Nephron progenitor cell (in vitro differentiated cells): Measurements from ENCODE around the gene SMPD1.

Experiments
- DNase-seq: peaks from one replicate; pipeline ENCODE4 v3.0.0; 2021
- H3K27ac Mint-ChIP-seq: 2 replicates; pipeline ENCODE4 v1.8.0; 2021; ENCODE audit warnings: mild to moderate bottlenecking, moderate library complexity, mixed read lengths
- H3K27me3 Mint-ChIP-seq: 2 replicates; pipeline ENCODE4 v1.8.0; 2021; ENCODE audit warnings: mild to moderate bottlenecking, low read depth, mixed read lengths; ENCODE audit not compliant: poor library complexity
- H3K36me3 Mint-ChIP-seq: 2 replicates; pipeline ENCODE4 v1.8.0; 2021; ENCODE audit warnings: low read depth, mixed read lengths
- H3K4me1 Mint-ChIP-seq: 2 replicates; pipeline ENCODE4 v1.8.0; 2021; ENCODE audit warnings: mixed read lengths
- H3K4me3 Mint-ChIP-seq: 2 replicates; pipeline ENCODE4 v1.8.0; 2021; ENCODE audit warnings: mild to moderate bottlenecking, moderate library complexity, mixed read lengths
- H3K9me3 Mint-ChIP-seq: 2 replicates; pipeline ENCODE4 v1.8.0; 2021; ENCODE audit warnings: mild to moderate bottlenecking, moderate library complexity, mixed read lengths
- TF ChIP-seq, protein P1 (sequence below): fragments of 200-600 bp; sonication (generic); IDR thresholded peaks from 2 replicates; pipeline ENCODE4 v1.5.0; 2021; ENCODE audit warnings: antibody characterized with exemption

Gene SMPD1

DNA sequence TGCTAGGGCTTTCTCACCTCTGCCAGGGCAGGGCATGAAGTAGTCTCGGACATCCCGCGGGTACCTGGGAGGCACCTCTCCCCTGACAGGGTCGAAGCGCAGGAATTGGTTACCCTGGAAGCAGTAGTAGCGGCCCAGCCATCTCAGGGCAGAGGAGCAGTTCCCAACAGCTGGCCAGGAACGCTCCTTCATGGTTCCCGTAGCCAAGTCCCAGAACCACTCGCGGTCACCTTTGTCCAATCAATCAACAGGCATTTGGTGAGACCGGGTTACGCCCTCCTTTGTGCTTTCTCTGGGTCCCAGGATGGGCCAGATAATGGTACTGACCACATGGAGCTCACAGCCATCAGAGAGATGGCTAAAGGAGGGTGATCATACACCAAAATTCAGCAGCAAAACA is 47.1 kb downstream of the SMPD1 start:
- Mint-ChIP-seq H3K4me1 (no peaks in the 10 kb centered on the region), H3K9me3 (no peaks in the 10 kb centered on the region), H3K36me3 (no peaks in the 10 kb centered on the region), H3K27ac (no peak overlapping the region), H3K27me3 (peaks cover 3% of the 10 kb centered on the region), H3K4me3 (no peak overlapping the region)
- TF ChIP-seq, protein P1, sequence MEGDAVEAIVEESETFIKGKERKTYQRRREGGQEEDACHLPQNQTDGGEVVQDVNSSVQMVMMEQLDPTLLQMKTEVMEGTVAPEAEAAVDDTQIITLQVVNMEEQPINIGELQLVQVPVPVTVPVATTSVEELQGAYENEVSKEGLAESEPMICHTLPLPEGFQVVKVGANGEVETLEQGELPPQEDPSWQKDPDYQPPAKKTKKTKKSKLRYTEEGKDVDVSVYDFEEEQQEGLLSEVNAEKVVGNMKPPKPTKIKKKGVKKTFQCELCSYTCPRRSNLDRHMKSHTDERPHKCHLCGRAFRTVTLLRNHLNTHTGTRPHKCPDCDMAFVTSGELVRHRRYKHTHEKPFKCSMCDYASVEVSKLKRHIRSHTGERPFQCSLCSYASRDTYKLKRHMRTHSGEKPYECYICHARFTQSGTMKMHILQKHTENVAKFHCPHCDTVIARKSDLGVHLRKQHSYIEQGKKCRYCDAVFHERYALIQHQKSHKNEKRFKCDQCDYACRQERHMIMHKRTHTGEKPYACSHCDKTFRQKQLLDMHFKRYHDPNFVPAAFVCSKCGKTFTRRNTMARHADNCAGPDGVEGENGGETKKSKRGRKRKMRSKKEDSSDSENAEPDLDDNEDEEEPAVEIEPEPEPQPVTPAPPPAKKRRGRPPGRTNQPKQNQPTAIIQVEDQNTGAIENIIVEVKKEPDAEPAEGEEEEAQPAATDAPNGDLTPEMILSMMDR: no peak
- no peak for DNase-seq

DNA sequence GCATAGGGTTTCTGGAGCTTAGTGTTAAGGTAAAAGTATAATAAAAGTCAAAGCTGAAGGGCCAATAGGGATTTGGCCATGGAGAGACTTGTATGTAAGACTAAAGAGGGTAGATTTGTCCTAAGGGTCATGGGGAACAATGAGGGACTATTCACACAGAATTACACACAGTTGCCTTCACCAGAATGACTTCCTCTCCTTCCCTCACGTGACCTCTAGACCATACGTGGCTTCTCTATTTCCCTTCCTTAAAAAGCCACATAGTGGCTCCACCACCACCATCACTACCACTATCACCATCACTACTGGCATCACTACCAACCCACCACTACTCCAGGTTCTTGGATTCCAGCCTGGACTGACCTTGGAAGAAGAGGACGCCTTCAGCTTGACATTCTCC is 47.7 kb downstream of the SMPD1 start:
- Mint-ChIP-seq H3K27ac (no peak overlapping the region), H3K27me3 (no peaks in the 10 kb centered on the region), H3K4me3 (no peak overlapping the region), H3K36me3 (no peaks in the 10 kb centered on the region), H3K9me3 (no peaks in the 10 kb centered on the region), H3K4me1 (no peaks in the 10 kb centered on the region)
- TF ChIP-seq, protein P1: no peak
- no peak for DNase-seq

DNA sequence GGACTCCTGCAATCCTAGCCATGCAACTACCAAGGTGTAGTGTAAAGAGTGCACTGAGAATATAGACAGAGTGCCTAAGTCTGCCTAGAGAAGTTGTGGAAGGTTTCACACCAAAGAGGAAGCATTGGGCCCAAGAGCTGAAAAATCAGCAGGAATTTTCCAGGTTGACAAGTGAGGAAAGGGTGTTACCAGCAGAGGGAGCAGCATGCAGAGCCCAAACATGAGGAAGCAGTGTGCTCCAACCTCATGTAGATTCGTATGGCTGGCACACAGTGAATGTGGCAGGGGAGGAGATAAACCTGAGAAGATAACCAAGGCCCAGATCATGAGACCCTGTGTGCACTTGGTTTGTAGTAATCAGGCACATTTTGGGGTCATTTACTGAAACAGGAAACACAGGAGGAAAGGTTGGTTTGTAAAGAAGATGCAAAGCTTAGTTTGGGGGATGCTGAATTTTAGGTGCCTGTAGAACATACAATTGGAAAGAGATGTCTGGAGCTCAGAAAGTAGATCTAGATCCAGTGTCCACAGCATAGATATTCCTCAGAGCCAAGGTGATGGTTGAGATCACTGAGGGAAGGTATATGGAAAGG is 48.8 kb downstream of the SMPD1 start:
- no peak overlapping the region for H3K4me3 Mint-ChIP-seq
- peak; percentile 51 for DNase-seq
- TF ChIP-seq, protein P1: peak; percentile 56
- H3K36me3 Mint-ChIP-seq: no peaks in the 10 kb centered on the region
- H3K4me1 Mint-ChIP-seq: no peaks in the 10 kb centered on the region
- H3K9me3 Mint-ChIP-seq: no peaks in the 10 kb centered on the region
- peaks cover under 1% of the 10 kb centered on the region for H3K27me3 Mint-ChIP-seq
- no peak overlapping the region for H3K27ac Mint-ChIP-seq

DNA sequence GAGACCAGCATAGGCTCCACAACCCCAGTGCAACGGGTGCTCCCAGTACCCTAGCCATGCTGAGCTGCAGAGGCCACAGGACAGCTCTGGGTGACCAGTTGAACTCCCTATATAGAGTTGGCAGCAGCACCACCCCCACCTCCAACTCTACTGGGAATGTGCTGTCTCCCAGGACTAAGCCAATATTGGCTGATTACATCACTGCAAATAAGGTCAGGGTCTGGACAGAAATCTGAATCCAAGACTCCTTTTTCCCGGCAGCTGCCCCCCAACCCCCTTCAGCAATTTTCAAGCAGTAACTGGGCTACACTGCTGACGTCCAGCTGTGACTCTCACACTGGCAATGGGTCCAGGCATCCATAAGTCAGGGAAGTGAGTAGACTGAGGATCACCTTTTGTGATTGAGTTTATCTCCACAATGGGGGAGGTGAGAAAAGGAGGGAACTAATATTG is 50.7 kb downstream of the SMPD1 start, which contains the start of gene HPX:
Gene HPX, minus strand, starts transcription at position 82 of the 453 bp plus-strand sequence. Its CDS starts 24 bp downstream, at position 58.
- no peak within 1 kb of the TSS for H3K4me3 Mint-ChIP-seq

DNA sequence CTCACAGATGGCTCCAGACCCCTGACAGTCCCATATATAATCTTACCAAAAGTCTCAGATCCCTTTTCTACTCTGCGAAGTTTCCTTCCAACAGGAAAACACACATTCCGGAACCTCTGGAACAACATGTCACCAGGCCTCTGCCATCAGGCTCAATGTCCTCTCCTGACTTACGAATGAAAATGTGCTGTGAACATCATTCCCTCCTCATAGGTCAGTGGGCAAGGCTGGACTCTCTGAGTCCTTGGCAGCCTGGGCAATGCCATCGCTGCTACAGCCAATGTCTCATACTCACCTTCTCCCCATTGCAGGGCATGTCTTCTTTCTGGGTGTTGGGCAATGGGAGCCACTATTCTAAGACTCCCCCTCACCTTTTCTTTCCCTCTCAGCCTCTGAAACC is 52.2 kb downstream of the SMPD1 start:
- TF ChIP-seq, protein P1: no peak
- no peak for DNase-seq
- peaks cover 5% of the 10 kb centered on the region for H3K27me3 Mint-ChIP-seq

More for the DNA sequence above, 50.7 kb downstream of the SMPD1 start, which contains the start of gene HPX:
- no peaks in the 10 kb centered on the region for H3K9me3 Mint-ChIP-seq
- H3K4me1 Mint-ChIP-seq: no peaks in the 10 kb centered on the region
- H3K27ac Mint-ChIP-seq: no peak within 1 kb of the TSS
- DNase-seq: no peak
- TF ChIP-seq, protein P1: no peak
- no peaks in the 10 kb centered on the region for H3K36me3 Mint-ChIP-seq
- peaks cover 5% of the 10 kb centered on the region for H3K27me3 Mint-ChIP-seq

More for the DNA sequence above, 52.2 kb downstream of the SMPD1 start:
- Mint-ChIP-seq H3K36me3 (no peaks in the 10 kb centered on the region), H3K4me1 (no peaks in the 10 kb centered on the region), H3K4me3 (no peak overlapping the region), H3K9me3 (no peaks in the 10 kb centered on the region), H3K27ac (no peak overlapping the region)
